Endothelial cell of umbilical vein (primary cell): ENCODE data around the gene ZNHIT2. TPM values are rescaled to one million over a fixed set of nuclear protein-coding genes. Genes with fewer than 3 reads are reported as not detected.

Source experiments
- BruUV-seq: library from RNA; stranded (reverse); fragments of 400-500 nt; replicated peaks from 2 replicates; lab custom pipeline; 2021; lab: Mats Ljungman, UMichigan
- CTCF ChIA-PET: fragments of 300-600, 350-600 bp; sonication (Branson Sonifier 250); formaldehyde crosslinking; loops from one replicate; lab custom pipeline; 2021; ENCODE audit warnings: antibody characterized with exemption, inconsistent platforms; lab: Charles Lee
- POLR2A ChIA-PET: fragments of 300-600, 350-600 bp; sonication (Branson Sonifier 250); formaldehyde crosslinking; loops from one replicate; lab custom pipeline; 2021; ENCODE audit warnings: antibody characterized with exemption, inconsistent platforms; lab: Charles Lee
- DNase-seq: peaks from one replicate; pipeline ENCODE4 v3.0.0-alpha.2; 2011; ENCODE audit warnings: low read depth, low spot score
- FAIRE-seq: peaks from 2 replicates; lab custom pipeline; 2011; peaks lifted over from hg19 to GRCh38; lab: Jason Lieb, UNC
- H2AFZ ChIP-seq: 2 replicates; pipeline ENCODE4 v1.6.0; 2012; ENCODE audit warnings: low read depth, low read length, control low read depth, inconsistent platforms
- H3K27ac ChIP-seq: 2 replicates; pipeline ENCODE4 v1.5.1; 2011; ENCODE audit warnings: low read depth, mild to moderate bottlenecking, control low read depth, low read length, moderate library complexity; ENCODE audit not compliant: insufficient read depth
- H3K27me3 ChIP-seq, 2 experiments: 2 replicates each; pipeline versions ENCODE4 v1.6.0 to v1.6.1; 2011; ENCODE audit warnings: low read length in 2 of 2, mixed read lengths in 1 of 2; ENCODE audit not compliant: control insufficient read depth in 2 of 2, insufficient read depth in 2 of 2
- H3K36me3 ChIP-seq, 2 experiments: 2 replicates in 1 of 2; 3 replicates in 1 of 2; pipeline ENCODE4 v1.5.1; 2011; ENCODE audit warnings: low read length in 2 of 2, mild to moderate bottlenecking in 1 of 2, moderate library complexity in 1 of 2; ENCODE audit not compliant: control insufficient read depth in 2 of 2, insufficient read depth in 2 of 2; ENCODE audit errors: extremely low read depth in 1 of 2
- H3K4me1 ChIP-seq: 3 replicates; pipeline ENCODE4 v1.5.1; 2011; ENCODE audit warnings: mild to moderate bottlenecking, low read length; ENCODE audit not compliant: control insufficient read depth, insufficient read depth; ENCODE audit errors: extremely low read depth
- H3K4me2 ChIP-seq: 2 replicates; pipeline ENCODE4 v1.6.1; 2011; ENCODE audit warnings: low read length, control low read depth, mixed read lengths; ENCODE audit not compliant: insufficient read depth
- H3K4me3 ChIP-seq, 3 experiments: fragments of 200-600 bp in 1 of 3; sonication (generic), shearing (Covaris generic) in 1 of 3; replicated peaks in 1 of 3; 2 replicates each; pipeline ENCODE4 v1.5.1; 2011 to 2016; ENCODE audit warnings: control low read depth in 3 of 3, low read length in 3 of 3, mild to moderate bottlenecking in 2 of 3, inconsistent platforms in 1 of 3, low read depth in 1 of 3, moderate library complexity in 1 of 3; ENCODE audit not compliant: insufficient read depth in 1 of 3
- H3K79me2 ChIP-seq: 2 replicates; pipeline ENCODE4 v1.6.0; 2012; ENCODE audit warnings: low read length, inconsistent platforms; ENCODE audit not compliant: control insufficient read depth, insufficient read depth
- H3K9ac ChIP-seq: replicated peaks from 2 replicates; pipeline ENCODE3; 2011; ENCODE audit warnings: low read length, control low read depth; ENCODE audit not compliant: insufficient read depth; ENCODE audit errors: extremely low read depth
- H3K9me1 ChIP-seq: replicated peaks from 3 replicates; pipeline ENCODE4 v1.6.0; 2011; ENCODE audit warnings: mild to moderate bottlenecking, low read length; ENCODE audit not compliant: control insufficient read depth, insufficient read depth; ENCODE audit errors: extremely low read depth
- H3K9me3 ChIP-seq: replicated peaks from 2 replicates; pipeline ENCODE4 v1.5.1; 2012; ENCODE audit warnings: low read length, inconsistent platforms; ENCODE audit not compliant: control insufficient read depth, insufficient read depth
- H4K20me1 ChIP-seq: replicated peaks from 2 replicates; pipeline ENCODE3; 2011; ENCODE audit warnings: mild to moderate bottlenecking, low read length; ENCODE audit not compliant: control insufficient read depth, insufficient read depth; ENCODE audit errors: extremely low read depth
- EZH2 ChIP-seq: IDR thresholded peaks from 2 replicates; pipeline ENCODE4 v1.6.1; 2012; ENCODE audit warnings: borderline replicate concordance, low read depth, mild to moderate bottlenecking, moderate library complexity, low read length, inconsistent platforms; ENCODE audit not compliant: severe bottlenecking
- FOS ChIP-seq: IDR thresholded peaks from 2 replicates; pipeline ENCODE4 v1.6.1; 2011; ENCODE audit warnings: mild to moderate bottlenecking, low read length, moderate library complexity, borderline replicate concordance; ENCODE audit not compliant: insufficient read depth
- GATA2 ChIP-seq: IDR thresholded peaks from 2 replicates; pipeline ENCODE4 v1.7.0; 2011; ENCODE audit warnings: low read depth, mild to moderate bottlenecking, moderate library complexity, mixed read lengths, low read length; ENCODE audit not compliant: insufficient read length, insufficient read depth
- JUN ChIP-seq: IDR thresholded peaks from 2 replicates; pipeline ENCODE4 v1.6.1; 2011; ENCODE audit warnings: borderline replicate concordance, low read depth; ENCODE audit not compliant: insufficient read length, insufficient read depth
- MYC ChIP-seq: IDR thresholded peaks from one replicate; pipeline ENCODE4 v1.6.1; 2011; ENCODE audit warnings: mild to moderate bottlenecking, low read depth, low read length
- POLR2A ChIP-seq: IDR thresholded peaks from 2 replicates; pipeline ENCODE4 v1.6.1; 2012; ENCODE audit warnings: low read depth, mild to moderate bottlenecking, control low read depth, low read length
- POLR2AphosphoS5 ChIP-seq: IDR thresholded peaks from 2 replicates; pipeline ENCODE4 v1.6.1; 2012; ENCODE audit warnings: low read depth, mild to moderate bottlenecking, control low read depth, low read length, moderate library complexity; ENCODE audit not compliant: insufficient read depth
- dilution Hi-C: fragments of 300-500 bp; cut with MboI; formaldehyde crosslinking; loops from one replicate; pipeline ENCODE4 v1.15.0; 2019; ENCODE audit warnings: low sequenced_read_pairs; ENCODE audit not compliant: extremely low pct_ligation_motif_present
- intact Hi-C: fragments of 100-400 bp; cut with micrococcal nuclease; formaldehyde crosslinking; loops from one replicate; pipeline ENCODE4 v1.10.0; 2022
- polyA plus RNA-seq, 4 experiments: library from polyadenylated mRNA; depleted of rRNA in 3 of 4; stranded (reverse) in 3 of 4; unstranded in 1 of 4; fragments of >200 nt; gene quantifications; 2 replicates each; pipeline versions ENCODE4 v1.2.1 to v1.2.3, GENCODE V29; 2011 to 2012; ENCODE audit warnings: missing spikeins in 1 of 4
- total RNA-seq: library from RNA; stranded (reverse); gene quantifications from 2 replicates; pipeline ENCODE4 v1.2.3, GENCODE V29; 2021
- TF ChIP-seq, protein P1 (sequence below): IDR thresholded peaks from 2 replicates; pipeline ENCODE4 v1.6.1; 2011; ENCODE audit not compliant: insufficient read depth, insufficient read length
- TF ChIP-seq, protein P2 (sequence below), 2 donors: IDR thresholded peaks; 1 replicate in 1 of 2; 2 replicates in 1 of 2; pipeline ENCODE4 v1.5.1; 2011; ENCODE audit warnings: low read length in 2 of 2, mild to moderate bottlenecking in 2 of 2, moderate library complexity in 2 of 2, control low read depth in 1 of 2, inconsistent platforms in 1 of 2, low read depth in 1 of 2; ENCODE audit not compliant: insufficient read depth in 1 of 2; ENCODE audit errors: extremely low read depth in 1 of 2

Gene ZNHIT2
- total and polyA plus RNA-seq, 2 donors (not counting 3 experiments of a cell fraction or from before 2014, with no cell fraction given) = 7.1 to 9.0 TPM

DNA sequence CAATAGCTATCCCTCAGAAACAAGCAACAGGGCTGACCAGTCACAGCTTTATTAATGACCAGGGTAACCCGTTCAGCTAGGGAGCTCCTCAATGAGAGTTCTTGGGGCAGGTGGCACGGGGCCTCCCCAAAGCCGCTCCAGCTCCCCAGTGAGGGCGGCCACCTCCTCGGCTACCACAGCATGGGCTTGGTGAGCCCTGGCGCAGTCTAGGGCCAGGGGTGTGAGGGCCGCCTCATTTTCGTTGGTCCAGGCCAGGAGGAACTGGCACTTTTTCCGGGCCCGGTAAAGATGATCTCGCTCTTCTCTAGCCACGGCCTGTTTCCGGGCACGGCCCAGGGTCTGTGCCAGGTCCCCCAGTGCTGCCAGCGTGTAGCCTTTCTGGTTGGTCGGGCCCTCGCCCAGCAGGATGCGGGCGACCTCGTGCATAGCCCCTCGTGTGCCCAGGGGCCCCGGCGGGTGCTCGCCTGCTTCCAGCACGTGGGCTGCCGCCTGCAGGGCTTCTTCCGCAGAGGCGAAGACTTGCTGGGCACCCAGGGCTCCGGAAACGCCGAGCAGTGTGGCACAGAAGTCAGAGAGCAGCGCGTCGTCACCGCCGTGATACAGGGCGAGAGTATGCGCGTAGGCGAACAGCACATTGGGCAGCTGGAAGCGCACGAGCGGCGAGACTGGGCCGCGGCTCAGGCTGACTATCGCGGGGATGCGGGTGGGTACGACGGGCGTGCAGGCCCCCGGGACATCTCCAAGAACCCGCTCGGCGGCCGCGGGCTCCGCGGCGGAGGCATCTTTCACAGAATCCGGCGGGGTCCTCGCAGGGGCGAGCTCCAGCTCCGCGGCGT lies 913 bp downstream of the ZNHIT2 start:
- Histone ChIP-seq H4K20me1 (no peaks in the 10 kb centered on the region), H2AFZ (no peak overlapping the region), H3K79me2 (peaks cover 22% of the 10 kb centered on the region), H3K36me3 (peaks cover 7 to 13% of the 10 kb centered on the region in 2 experiments), H3K4me1 (peaks cover 24% of the 10 kb centered on the region), H3K4me2 (peak overlapping the region; percentile 13), H3K9ac (peak overlapping the region; percentile 59), H3K27ac (peak overlapping the region; percentile 9), H3K9me1 (no peaks in the 10 kb centered on the region), H3K4me3 (peak overlapping the region; percentile 24 to 75 (median 46)), H3K9me3 (no peaks in the 10 kb centered on the region), H3K27me3 (no peaks in the 10 kb centered on the region)
- DNase-seq (peak; percentile 38), FAIRE-seq (no peak)
- dilution Hi-C loops = no loop called here
- no TSS peak for BruUV-seq
- TF ChIP-seq, protein P1, sequence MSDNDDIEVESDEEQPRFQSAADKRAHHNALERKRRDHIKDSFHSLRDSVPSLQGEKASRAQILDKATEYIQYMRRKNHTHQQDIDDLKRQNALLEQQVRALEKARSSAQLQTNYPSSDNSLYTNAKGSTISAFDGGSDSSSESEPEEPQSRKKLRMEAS = peak; percentile 32
- TF ChIP-seq POLR2AphosphoS5 = no peak
- intact Hi-C loops = loop anchor here (1.0 to 2.0 kb wide), 5 partner anchors 32 to 269 kb away; partner anchors contain the start of genes CAPN1, CDCA5, SNX15 and ZFPL1
- POLR2A ChIA-PET = interaction anchor here (1.3 to 1.5 kb wide), 3 partner anchors 12 to 19 kb away, joined by 3 to 5 read pairs (median 4); no protein-coding TSS in a partner anchor
- CTCF ChIA-PET = interaction anchor here (1.0 to 2.3 kb wide), 11 partner anchors 11 to 338 kb away, joined by 3 to 17 read pairs (median 4); partner anchors contain the start of genes ARL2, CAPN1, CDC42EP2 and SF1

DNA sequence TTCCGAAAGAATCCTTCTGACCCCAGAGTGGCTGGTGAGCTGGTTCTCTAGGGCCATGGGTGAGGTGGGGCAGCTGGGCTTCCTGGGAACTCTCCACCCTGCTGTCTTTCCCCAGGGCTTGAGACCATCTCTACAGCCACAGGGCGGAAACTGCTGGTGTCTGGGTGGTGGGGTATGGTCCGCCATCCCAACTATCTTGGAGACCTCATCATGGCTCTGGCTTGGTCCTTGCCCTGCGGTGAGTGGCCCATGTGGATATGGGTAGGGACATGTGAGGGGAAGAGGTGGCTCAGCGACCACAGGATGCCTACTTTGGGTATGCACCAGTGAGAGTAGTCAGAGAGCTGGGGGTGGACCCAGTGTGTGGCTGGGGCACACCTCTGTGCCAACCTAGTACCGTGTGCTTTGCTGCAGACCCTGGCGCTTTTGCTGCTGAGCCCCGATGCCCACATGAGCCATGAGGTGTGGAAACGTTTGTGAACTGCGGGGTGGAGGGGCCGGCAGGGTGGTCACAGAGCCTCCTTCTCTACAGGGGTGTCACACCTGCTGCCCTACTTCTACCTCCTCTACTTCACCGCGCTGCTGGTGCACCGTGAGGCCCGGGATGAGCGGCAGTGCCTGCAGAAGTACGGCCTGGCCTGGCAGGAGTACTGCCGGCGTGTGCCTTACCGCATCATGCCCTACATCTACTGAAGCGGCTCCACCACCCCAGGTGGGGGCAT lies 2.0 kb downstream of the ZNHIT2 start:
- Histone ChIP-seq H3K79me2 (peaks cover 12% of the 10 kb centered on the region), H3K36me3 (peaks cover 2 to 11% of the 10 kb centered on the region in 2 experiments), H3K4me3 (no peak overlapping the region), H3K9me1 (no peaks in the 10 kb centered on the region), H2AFZ (no peak overlapping the region), H3K4me1 (peaks cover 17% of the 10 kb centered on the region), H3K27me3 (no peaks in the 10 kb centered on the region), H3K9ac (no peak overlapping the region), H3K9me3 (no peaks in the 10 kb centered on the region), H3K4me2 (no peak overlapping the region), H4K20me1 (no peaks in the 10 kb centered on the region), H3K27ac (no peak overlapping the region)
- dilution Hi-C loops = no loop called here
- BruUV-seq = no TSS peak
- no peak for TF ChIP-seq POLR2AphosphoS5
- TF ChIP-seq, protein P2, sequence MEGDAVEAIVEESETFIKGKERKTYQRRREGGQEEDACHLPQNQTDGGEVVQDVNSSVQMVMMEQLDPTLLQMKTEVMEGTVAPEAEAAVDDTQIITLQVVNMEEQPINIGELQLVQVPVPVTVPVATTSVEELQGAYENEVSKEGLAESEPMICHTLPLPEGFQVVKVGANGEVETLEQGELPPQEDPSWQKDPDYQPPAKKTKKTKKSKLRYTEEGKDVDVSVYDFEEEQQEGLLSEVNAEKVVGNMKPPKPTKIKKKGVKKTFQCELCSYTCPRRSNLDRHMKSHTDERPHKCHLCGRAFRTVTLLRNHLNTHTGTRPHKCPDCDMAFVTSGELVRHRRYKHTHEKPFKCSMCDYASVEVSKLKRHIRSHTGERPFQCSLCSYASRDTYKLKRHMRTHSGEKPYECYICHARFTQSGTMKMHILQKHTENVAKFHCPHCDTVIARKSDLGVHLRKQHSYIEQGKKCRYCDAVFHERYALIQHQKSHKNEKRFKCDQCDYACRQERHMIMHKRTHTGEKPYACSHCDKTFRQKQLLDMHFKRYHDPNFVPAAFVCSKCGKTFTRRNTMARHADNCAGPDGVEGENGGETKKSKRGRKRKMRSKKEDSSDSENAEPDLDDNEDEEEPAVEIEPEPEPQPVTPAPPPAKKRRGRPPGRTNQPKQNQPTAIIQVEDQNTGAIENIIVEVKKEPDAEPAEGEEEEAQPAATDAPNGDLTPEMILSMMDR (IDR thresholded peaks at IDR 0.05; ENCODE audit: extremely low read depth in 1 of 2, insufficient read depth in 1 of 2, low read depth in 1 of 2, low read length in 2 of 2) = no peak
- TF ChIP-seq MYC = no peak
- no peak for TF ChIP-seq GATA2
- TF ChIP-seq EZH2 = no peak
- TF ChIP-seq, protein P1 = no peak
- TF ChIP-seq POLR2A = no peak
- TF ChIP-seq JUN = no peak
- TF ChIP-seq FOS = no peak
- no peak for FAIRE-seq
- no peak for DNase-seq
- POLR2A ChIA-PET = interaction anchor here (0.6 to 1.3 kb wide), 2 partner anchors 15 to 18 kb away, joined by 3 to 5 read pairs; no protein-coding TSS in a partner anchor
- intact Hi-C loops = loop anchor here (2.0 kb wide), 1 partner anchor 65 kb away; the partner anchor contains the start of gene CAPN1
- CTCF ChIA-PET = no interaction called here
